ENCODE measurements around the gene ERG.

ERG gene

DNA sequence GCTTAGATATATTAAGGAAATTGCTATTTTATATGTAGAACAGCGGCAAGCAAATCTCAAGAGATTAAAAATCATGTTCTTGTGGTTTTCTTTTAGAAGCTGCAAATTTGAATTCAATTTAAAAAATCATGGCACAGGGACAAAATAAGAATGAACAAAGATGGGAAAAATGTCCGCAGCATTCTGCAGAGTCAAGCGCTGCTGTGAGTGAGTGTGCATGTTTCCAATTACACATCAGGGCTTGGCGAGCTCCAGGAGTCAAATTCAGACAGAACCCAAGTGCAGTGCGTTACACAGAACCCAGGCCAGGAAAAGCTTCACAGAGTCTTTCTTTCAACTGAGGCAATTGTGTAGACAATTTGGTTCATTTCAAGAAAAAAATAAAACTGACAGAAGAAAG is 33.3 kb upstream of the ERG start:
- DNase-seq (ENCODE audit: insufficient read length, low spot score) (no peak), FAIRE-seq (no peak)
- TF ChIP-seq, protein P1, sequence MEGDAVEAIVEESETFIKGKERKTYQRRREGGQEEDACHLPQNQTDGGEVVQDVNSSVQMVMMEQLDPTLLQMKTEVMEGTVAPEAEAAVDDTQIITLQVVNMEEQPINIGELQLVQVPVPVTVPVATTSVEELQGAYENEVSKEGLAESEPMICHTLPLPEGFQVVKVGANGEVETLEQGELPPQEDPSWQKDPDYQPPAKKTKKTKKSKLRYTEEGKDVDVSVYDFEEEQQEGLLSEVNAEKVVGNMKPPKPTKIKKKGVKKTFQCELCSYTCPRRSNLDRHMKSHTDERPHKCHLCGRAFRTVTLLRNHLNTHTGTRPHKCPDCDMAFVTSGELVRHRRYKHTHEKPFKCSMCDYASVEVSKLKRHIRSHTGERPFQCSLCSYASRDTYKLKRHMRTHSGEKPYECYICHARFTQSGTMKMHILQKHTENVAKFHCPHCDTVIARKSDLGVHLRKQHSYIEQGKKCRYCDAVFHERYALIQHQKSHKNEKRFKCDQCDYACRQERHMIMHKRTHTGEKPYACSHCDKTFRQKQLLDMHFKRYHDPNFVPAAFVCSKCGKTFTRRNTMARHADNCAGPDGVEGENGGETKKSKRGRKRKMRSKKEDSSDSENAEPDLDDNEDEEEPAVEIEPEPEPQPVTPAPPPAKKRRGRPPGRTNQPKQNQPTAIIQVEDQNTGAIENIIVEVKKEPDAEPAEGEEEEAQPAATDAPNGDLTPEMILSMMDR (IDR thresholded peaks at IDR 0.05; ENCODE audit: insufficient read depth, missing control alignments) = no peak

DNA sequence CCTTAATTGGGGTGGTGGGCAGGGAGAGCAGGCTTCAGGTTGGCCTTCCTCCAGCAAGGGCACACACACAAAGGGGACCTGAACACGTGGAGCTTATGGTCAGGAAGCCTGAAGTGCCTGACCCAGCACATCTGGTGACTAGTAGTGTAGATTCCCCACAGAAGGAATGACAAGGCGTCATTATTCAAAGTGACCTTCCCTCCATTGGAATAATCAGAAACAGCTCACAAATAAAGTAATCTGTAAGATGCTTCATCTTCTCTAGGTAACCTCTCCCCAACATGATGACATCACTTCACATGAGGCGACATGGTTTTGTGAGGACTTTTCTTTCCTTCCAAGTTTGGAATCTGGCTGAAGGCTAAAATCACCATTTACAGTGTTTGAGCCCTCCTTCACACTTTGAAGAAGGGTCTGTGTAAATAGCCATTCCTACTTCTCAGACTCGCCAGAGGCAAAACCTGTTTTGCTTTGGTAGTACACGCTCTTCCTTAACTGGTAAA is 32.8 kb upstream of the ERG start:
- TF ChIP-seq, protein P1 (IDR thresholded peaks at IDR 0.05; ENCODE audit: insufficient read depth, missing control alignments) = no peak
- DNase-seq (ENCODE audit: insufficient read length, low spot score) = no peak
- no peak for FAIRE-seq

DNA sequence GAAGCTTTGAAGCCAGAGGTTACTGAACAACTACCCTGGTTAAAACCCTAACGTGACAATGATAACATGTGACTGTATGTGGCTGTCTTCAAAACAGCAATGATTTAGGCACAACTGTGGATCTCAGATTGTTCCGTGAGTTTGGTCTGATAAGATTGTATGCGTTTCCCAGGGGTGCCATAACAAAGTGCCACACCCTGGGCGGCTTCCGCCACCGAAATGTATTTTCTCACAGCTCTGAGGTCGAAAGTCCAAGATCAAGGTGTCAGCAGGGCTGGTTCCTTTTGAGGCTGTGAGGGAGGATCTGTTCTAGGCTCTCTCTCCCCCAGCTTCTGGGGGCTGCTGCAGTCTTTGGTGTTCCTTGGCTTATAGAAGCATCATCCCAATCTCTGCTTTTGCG is 29.5 kb upstream of the ERG start:
- TF ChIP-seq, protein P1 (IDR thresholded peaks at IDR 0.05; ENCODE audit: insufficient read depth, missing control alignments) = no peak
- DNase-seq (ENCODE audit: insufficient read length, low spot score) (no peak), FAIRE-seq (no peak)

DNA sequence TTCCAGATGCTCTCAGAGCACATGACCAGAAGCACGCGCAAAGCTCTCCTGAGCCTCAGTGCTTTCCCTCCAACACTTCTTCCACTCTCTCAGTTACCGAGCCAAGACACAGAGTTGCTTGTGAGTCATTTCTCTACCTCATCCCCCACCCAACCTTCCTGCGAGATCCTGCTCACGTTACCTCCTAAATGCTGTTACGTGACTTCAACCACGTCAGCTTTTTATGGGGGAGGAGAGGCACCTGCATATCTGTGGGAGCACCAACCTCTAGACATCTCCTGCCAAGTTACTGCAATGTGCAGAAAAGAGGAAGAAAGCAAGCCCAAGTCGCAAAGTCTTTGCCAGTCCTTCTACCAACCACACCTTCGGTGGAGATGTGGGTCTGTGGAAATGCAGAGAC is 27.2 kb upstream of the ERG start:
- FAIRE-seq (no peak), DNase-seq (ENCODE audit: insufficient read length, low spot score) (no peak)
- TF ChIP-seq, protein P1 (IDR thresholded peaks at IDR 0.05; ENCODE audit: insufficient read depth, missing control alignments) = no peak

DNA sequence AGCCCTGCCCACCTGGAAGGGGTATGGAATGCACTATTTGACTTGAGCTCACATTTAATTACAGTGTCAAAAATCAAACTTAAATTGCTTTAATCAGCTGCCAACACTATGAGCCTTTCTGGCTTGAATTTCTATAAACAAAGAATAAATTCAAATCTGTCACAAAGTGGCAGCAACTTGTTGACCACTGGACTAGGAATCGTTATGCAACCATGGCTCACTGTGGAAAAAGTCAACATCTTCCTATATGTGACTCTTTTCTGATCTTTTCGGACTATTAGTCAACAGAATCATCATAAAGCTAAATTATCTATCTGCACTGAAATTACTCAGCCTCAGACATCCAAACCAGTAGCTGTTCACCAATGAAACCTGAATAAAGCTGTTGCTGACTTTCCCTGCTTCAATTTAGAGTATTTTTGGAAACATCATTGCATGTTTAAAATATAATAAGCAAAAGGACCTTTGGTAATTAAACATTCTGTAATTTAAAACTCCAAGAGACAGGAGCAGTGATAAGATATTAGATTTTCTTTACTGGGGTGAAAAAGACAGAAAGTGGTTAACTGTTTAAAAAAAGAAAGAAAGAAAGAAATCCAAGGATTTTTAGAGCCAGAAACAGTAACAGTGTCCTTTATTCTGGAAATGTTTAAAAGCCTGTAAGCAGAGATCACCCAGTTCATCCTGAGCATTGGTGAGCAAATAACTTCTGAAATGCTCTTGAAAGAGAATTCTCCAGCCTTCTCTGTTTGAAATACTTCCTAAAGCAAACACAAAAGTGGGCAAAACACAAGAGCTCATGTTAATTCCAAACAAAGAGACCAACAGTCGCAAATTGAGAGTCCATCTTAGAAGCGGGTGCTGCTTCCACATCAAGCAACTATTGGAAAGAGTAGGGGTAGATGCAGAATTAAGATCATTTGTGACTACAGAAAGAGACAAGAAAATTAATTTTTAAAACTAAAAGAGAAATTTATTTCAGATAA is 26.2 kb upstream of the ERG start:
- FAIRE-seq = no peak
- DNase-seq (ENCODE audit: insufficient read length, low spot score) = no peak
- TF ChIP-seq, protein P1 (IDR thresholded peaks at IDR 0.05; ENCODE audit: insufficient read depth, missing control alignments) = no peak

DNA sequence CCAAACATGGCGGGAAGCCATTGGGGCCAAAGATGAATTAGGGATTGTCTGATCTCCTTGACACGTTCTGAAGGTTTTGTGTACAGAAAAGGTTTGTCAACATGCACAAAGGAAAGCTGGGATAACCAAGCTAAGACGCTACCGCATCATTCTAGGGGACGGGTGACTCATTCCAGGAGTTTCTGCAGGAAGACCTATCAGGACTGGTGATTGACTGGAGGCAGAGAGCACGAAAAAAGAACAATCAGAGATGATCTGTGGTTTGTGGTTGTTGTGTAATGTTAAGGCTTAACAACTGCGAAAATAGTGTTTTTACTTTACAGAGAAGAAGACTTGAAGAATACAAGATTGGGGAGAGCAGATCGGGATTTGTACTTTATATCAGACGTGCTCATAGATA is 22.2 kb upstream of the ERG start:
- FAIRE-seq = no peak
- TF ChIP-seq, protein P1 (IDR thresholded peaks at IDR 0.05; ENCODE audit: insufficient read depth, missing control alignments) = no peak
- no peak for DNase-seq (ENCODE audit: insufficient read length, low spot score)

Measured in D721Med (cell line).